OCI-LY3 (cell line): ENCODE measurements around the gene TMEM270.

Source experiments
- H2AFZ ChIP-seq: fragments of 200-600, 300-600 bp; shearing (Covaris generic); 2 replicates; pipeline ENCODE4 v1.6.0; 2014; ENCODE audit warnings: antibody characterized with exemption, low read depth, low read length
- H3K27ac ChIP-seq: fragments of 200-600, 300-600 bp; sonication (generic); 2 replicates; pipeline ENCODE4 v1.5.1; 2014; ENCODE audit warnings: mild to moderate bottlenecking, low read length, moderate library complexity, mixed read lengths
- H3K27me3 ChIP-seq: fragments of 200-600, 300-600 bp; sonication (generic); 2 replicates; pipeline ENCODE4 v1.6.1; 2014; ENCODE audit warnings: low read depth, low read length, mixed read lengths
- H3K36me3 ChIP-seq: fragments of 200-600, 300-600 bp; sonication (generic); replicated peaks from 2 replicates; pipeline ENCODE3; 2014; ENCODE audit warnings: low read depth, low read length, mixed read lengths
- H3K4me1 ChIP-seq: fragments of 300-600, 200-600 bp; sonication (generic); 2 replicates; pipeline ENCODE4 v1.6.1; 2014; ENCODE audit warnings: low read length, mixed read lengths
- H3K4me2 ChIP-seq: fragments of 200-600, 300-600 bp; sonication (generic); 2 replicates; pipeline ENCODE4 v1.6.1; 2014; ENCODE audit warnings: low read length, mixed read lengths
- H3K4me3 ChIP-seq: fragments of 300-600, 200-600 bp; sonication (generic); 2 replicates; pipeline ENCODE4 v1.5.1; 2014; ENCODE audit warnings: antibody characterized with exemption, mild to moderate bottlenecking, low read length, moderate library complexity
- H3K79me2 ChIP-seq: fragments of 300-600, 200-600 bp; shearing (Covaris generic); 2 replicates; pipeline ENCODE4 v1.6.1; 2014; ENCODE audit warnings: mild to moderate bottlenecking, low read length, mixed read lengths
- H3K9ac ChIP-seq: fragments of 300-600, 200-600 bp; shearing (Covaris generic); 2 replicates; pipeline ENCODE4 v1.6.0; 2014; ENCODE audit warnings: mild to moderate bottlenecking, low read length, moderate library complexity
- H3K9me3 ChIP-seq: fragments of 200-600, 300-600 bp; shearing (Covaris generic); 2 replicates; pipeline ENCODE4 v1.6.1; 2014; ENCODE audit warnings: low read length, mixed read lengths; ENCODE audit not compliant: insufficient read depth
- H4K20me1 ChIP-seq: fragments of 200-600, 300-600 bp; sonication (generic); 2 replicates; pipeline ENCODE4 v1.6.1; 2016; ENCODE audit warnings: low read length, mixed read lengths; ENCODE audit not compliant: insufficient read depth
- CTCF ChIP-seq: fragments of 200-600, 300-600 bp; sonication (generic); IDR thresholded peaks from 2 replicates; pipeline ENCODE4 v1.5.1; 2014; ENCODE audit warnings: antibody characterized with exemption, low read length, low read depth
- EZH2phosphoT487 ChIP-seq: fragments of 200-600 bp; shearing (Covaris generic); IDR thresholded peaks from 2 replicates; pipeline ENCODE4 v1.6.1; 2018; ENCODE audit warnings: antibody characterized with exemption, mixed run types, low read depth

TMEM270 gene

GRCh38 chr7:73905360-73905759 is 44.4 kb downstream of the TMEM270 start:
- no peak overlapping the region for H3K4me2 ChIP-seq
- H3K9me3 ChIP-seq = no peaks in the 10 kb centered on the region
- TF ChIP-seq EZH2phosphoT487 (no peak), CTCF (no peak)
- no peak overlapping the region for H3K9ac ChIP-seq
- no peaks in the 10 kb centered on the region for H3K27me3 ChIP-seq
- no peaks in the 10 kb centered on the region for H3K79me2 ChIP-seq
- peaks cover 16% of the 10 kb centered on the region for H3K4me1 ChIP-seq
- H3K27ac ChIP-seq = no peak overlapping the region
- H4K20me1 ChIP-seq = no peaks in the 10 kb centered on the region
- no peak overlapping the region for H2AFZ ChIP-seq
- no peak overlapping the region for H3K4me3 ChIP-seq
- no peaks in the 10 kb centered on the region for H3K36me3 ChIP-seq

DNA sequence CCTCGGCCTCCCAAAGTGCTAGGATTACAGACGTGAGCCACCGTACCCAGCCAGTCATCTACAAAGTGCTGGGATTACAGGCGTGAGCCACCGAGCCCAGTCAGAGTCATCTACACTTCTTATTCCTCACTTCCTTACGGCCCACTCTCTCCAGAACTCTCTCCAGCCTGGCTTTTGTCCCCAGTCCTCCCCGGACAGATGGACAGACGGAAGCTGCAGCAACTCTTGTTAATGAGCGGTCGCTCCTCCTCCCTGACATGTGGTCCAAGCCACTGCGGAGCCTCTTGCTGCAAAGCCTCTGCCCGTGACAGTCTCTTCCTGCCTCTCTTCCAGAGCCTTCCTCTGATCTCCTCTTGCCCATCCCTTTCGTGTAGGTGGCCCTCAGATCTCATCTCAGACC is 45.9 kb downstream of the TMEM270 start:
- Histone ChIP-seq H4K20me1 (no peaks in the 10 kb centered on the region), H3K4me1 (peaks cover 11% of the 10 kb centered on the region), H3K4me3 (no peak overlapping the region), H3K79me2 (no peaks in the 10 kb centered on the region), H2AFZ (no peak overlapping the region), H3K36me3 (no peaks in the 10 kb centered on the region), H3K4me2 (no peak overlapping the region), H3K27me3 (no peaks in the 10 kb centered on the region), H3K9ac (no peak overlapping the region), H3K9me3 (no peaks in the 10 kb centered on the region), H3K27ac (no peak overlapping the region)
- no peak for TF ChIP-seq EZH2phosphoT487
- no peak for TF ChIP-seq CTCF

DNA sequence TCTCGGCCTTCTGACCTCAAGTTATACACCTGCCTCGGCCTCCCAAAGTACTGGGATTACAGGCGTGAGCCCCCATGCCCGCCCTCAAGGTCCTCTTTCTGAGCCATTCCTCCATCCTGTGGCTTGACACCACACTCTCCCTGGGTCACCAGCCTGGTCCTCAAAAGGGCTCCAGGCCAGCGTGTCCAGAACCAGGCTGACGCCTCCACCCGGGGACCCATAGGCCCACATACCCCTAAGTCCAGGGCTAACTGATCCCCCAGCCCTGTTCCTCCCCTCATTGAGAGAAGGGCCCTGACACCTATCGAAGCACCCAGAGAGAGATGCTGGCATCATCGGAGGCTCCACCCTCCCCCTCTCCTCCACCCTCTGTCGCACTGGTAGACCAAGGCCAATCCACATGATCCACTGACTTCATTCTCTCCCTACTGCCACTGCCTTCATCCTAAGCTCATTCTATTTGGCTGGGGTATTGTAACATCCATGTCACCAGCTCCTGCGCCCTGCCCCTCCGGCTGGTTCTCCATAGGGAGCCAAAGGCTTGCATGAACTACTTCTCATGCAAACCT is 46.7 kb downstream of the TMEM270 start:
- no peak for TF ChIP-seq CTCF
- TF ChIP-seq EZH2phosphoT487 = no peak
- no peaks in the 10 kb centered on the region for H3K36me3 ChIP-seq
- H3K4me1 ChIP-seq = peaks cover 11% of the 10 kb centered on the region
- no peaks in the 10 kb centered on the region for H3K79me2 ChIP-seq
- no peak overlapping the region for H2AFZ ChIP-seq
- H3K9me3 ChIP-seq = no peaks in the 10 kb centered on the region
- no peak overlapping the region for H3K27ac ChIP-seq
- H3K4me3 ChIP-seq = no peak overlapping the region
- no peaks in the 10 kb centered on the region for H3K27me3 ChIP-seq
- H4K20me1 ChIP-seq = no peaks in the 10 kb centered on the region
- H3K4me2 ChIP-seq = no peak overlapping the region
- no peak overlapping the region for H3K9ac ChIP-seq

GRCh38 chr7:73908123-73908611 is 47.2 kb downstream of the TMEM270 start:
- no peak overlapping the region for H3K27ac ChIP-seq
- H3K9ac ChIP-seq = no peak overlapping the region
- H3K36me3 ChIP-seq = no peaks in the 10 kb centered on the region
- TF ChIP-seq CTCF (no peak), EZH2phosphoT487 (no peak)
- H3K79me2 ChIP-seq = no peaks in the 10 kb centered on the region
- no peak overlapping the region for H3K4me3 ChIP-seq
- no peaks in the 10 kb centered on the region for H4K20me1 ChIP-seq
- H3K9me3 ChIP-seq = no peaks in the 10 kb centered on the region
- H2AFZ ChIP-seq = no peak overlapping the region
- H3K27me3 ChIP-seq = no peaks in the 10 kb centered on the region
- H3K4me2 ChIP-seq = no peak overlapping the region
- H3K4me1 ChIP-seq = peaks cover 11% of the 10 kb centered on the region
